Mesenteric fat pad (tissue), 1 donor: ENCODE measurements around the gene TMEM63C. TPM values are rescaled to one million over a fixed set of nuclear protein-coding genes. Genes with fewer than 3 reads are reported as not detected.

Experiments
- DNase-seq: peaks from one replicate; pipeline ENCODE4 v3.0.0-alpha.2; 2020; ENCODE audit warnings: low spot score
- total RNA-seq: library from RNA; stranded (reverse); fragmentation: NEBNext Ultra II Directional; extraction: Animal tissue kit (Norgen Biotek cat#: 25700); gene quantifications from one replicate; pipeline ENCODE4 v1.2.1, GENCODE V29; 2021
- donor health status: DM: yes; HTN: yes; CAD: no.

The TMEM63C gene
- total RNA-seq, 1 donor from 2014 or later = 0.51 TPM

- no peak for DNase-seq
Measured at GRCh38 chr14:77220246-77221017, 38.8 kb downstream of the TMEM63C start.

- no peak for DNase-seq
Measured at GRCh38 chr14:77221241-77221871, 39.8 kb downstream of the TMEM63C start.

GRCh38 chr14:77222546-77223225 lies 41.1 kb downstream of the TMEM63C start:
- no peak for DNase-seq

GRCh38 chr14:77224212-77224611 lies 42.6 kb downstream of the TMEM63C start:
- DNase-seq = no peak

GRCh38 chr14:77225254-77225653 lies 43.7 kb downstream of the TMEM63C start:
- DNase-seq = no peak

GRCh38 chr14:77225892-77226557 lies 44.4 kb downstream of the TMEM63C start:
- DNase-seq = no peak

- no peak for DNase-seq
Measured at GRCh38 chr14:77228056-77228455, 46.5 kb downstream of the TMEM63C start.

GRCh38 chr14:77230914-77231313 lies 49.3 kb downstream of the TMEM63C start:
- DNase-seq = no peak

GRCh38 chr14:77231721-77232120 lies 50.1 kb downstream of the TMEM63C start:
- DNase-seq = no peak

- no peak for DNase-seq
Measured at GRCh38 chr14:77236814-77237213, 55.2 kb downstream of the TMEM63C start.

GRCh38 chr14:77238356-77238755 lies 56.8 kb downstream of the TMEM63C start:
- DNase-seq = no peak

GRCh38 chr14:77238996-77239395 lies 57.4 kb downstream of the TMEM63C start:
- no peak for DNase-seq

GRCh38 chr14:77239412-77239811 lies 57.8 kb downstream of the TMEM63C start:
- no peak for DNase-seq

GRCh38 chr14:77240336-77240915 lies 58.8 kb downstream of the TMEM63C start:
- DNase-seq = no peak

GRCh38 chr14:77241955-77242354 lies 60.4 kb downstream of the TMEM63C start:
- no peak for DNase-seq

- DNase-seq = no peak
Measured at GRCh38 chr14:77242752-77243151, 61.2 kb downstream of the TMEM63C start.

- DNase-seq = no peak
Measured at GRCh38 chr14:77243853-77244252, 62.3 kb downstream of the TMEM63C start.

- no peak for DNase-seq
Measured at GRCh38 chr14:77245820-77246219, 64.2 kb downstream of the TMEM63C start.

GRCh38 chr14:77246784-77247183 lies 65.2 kb downstream of the TMEM63C start:
- DNase-seq = no peak

- no peak for DNase-seq
Measured at GRCh38 chr14:77248666-77249065, 67.1 kb downstream of the TMEM63C start.

GRCh38 chr14:77249286-77249685 lies 67.7 kb downstream of the TMEM63C start:
- DNase-seq = peak; percentile 86
